NCI-H187 treated with DMSO at 0.1 percent for 48 hours (cell line): ENCODE measurements around the gene ELMO1.

ENCODE experiments used
- DNase-seq: peaks from one replicate; lab custom pipeline; 2025; lab: John Stamatoyannopoulos, UW

Gene ELMO1

GRCh38 chr7:37096341-37096740 lies 352.3 kb downstream of the ELMO1 start:
- no peak for DNase-seq

- DNase-seq, result no peak
Measured at GRCh38 chr7:37095122-37095521, 353.5 kb downstream of the ELMO1 start.

- no peak for DNase-seq
Measured at GRCh38 chr7:37093257-37093656, 355.4 kb downstream of the ELMO1 start.

GRCh38 chr7:37092548-37092947 lies 356.1 kb downstream of the ELMO1 start:
- DNase-seq, result no peak

GRCh38 chr7:37089972-37090371 lies 358.7 kb downstream of the ELMO1 start:
- no peak for DNase-seq

GRCh38 chr7:37085600-37085999 lies 363.1 kb downstream of the ELMO1 start:
- DNase-seq, result no peak

GRCh38 chr7:37084303-37084702 lies 364.4 kb downstream of the ELMO1 start:
- no peak for DNase-seq

- no peak for DNase-seq
Measured at GRCh38 chr7:37083311-37084096, 365.2 kb downstream of the ELMO1 start.

- DNase-seq, result no peak
Measured at GRCh38 chr7:37081436-37081835, 367.2 kb downstream of the ELMO1 start.

- DNase-seq, result no peak
Measured at GRCh38 chr7:37079420-37079819, 369.2 kb downstream of the ELMO1 start.

- DNase-seq, result no peak
Measured at GRCh38 chr7:37076668-37077067, 372.0 kb downstream of the ELMO1 start.

- no peak for DNase-seq
Measured at GRCh38 chr7:37074370-37074769, 374.3 kb downstream of the ELMO1 start.

GRCh38 chr7:37071124-37071523 lies 377.5 kb downstream of the ELMO1 start:
- no peak for DNase-seq

- no peak for DNase-seq
Measured at GRCh38 chr7:37070471-37070870, 378.2 kb downstream of the ELMO1 start.

- no peak for DNase-seq
Measured at GRCh38 chr7:37070031-37070430, 378.6 kb downstream of the ELMO1 start.

- no peak for DNase-seq
Measured at GRCh38 chr7:37069336-37069735, 379.3 kb downstream of the ELMO1 start.

- no peak for DNase-seq
Measured at GRCh38 chr7:37068902-37069301, 379.8 kb downstream of the ELMO1 start.

GRCh38 chr7:37068038-37068437 lies 380.6 kb downstream of the ELMO1 start:
- DNase-seq, result peak; percentile 69

- DNase-seq, result no peak
Measured at GRCh38 chr7:37065779-37066271, 382.8 kb downstream of the ELMO1 start.

- DNase-seq, result no peak
Measured at GRCh38 chr7:37062560-37062859, 386.2 kb downstream of the ELMO1 start.

GRCh38 chr7:37061849-37062559 lies 386.7 kb downstream of the ELMO1 start:
- no peak for DNase-seq

- DNase-seq, result no peak
Measured at GRCh38 chr7:37056234-37056912, 392.3 kb downstream of the ELMO1 start.
